Embryonic facial prominence (tissue), 1 donor: ENCODE data around the gene PPP2R1B.
A peak's percentile ranks its signal among the peaks of the same experiment; 100 is the strongest.
"Not testable (repeated sequence)": the region's sequence is repeated elsewhere in the genome, so short reads cannot be mapped to it uniquely, and the experiment has no call there.

Experiments used
- DNase-seq: peaks from one replicate; pipeline ENCODE4 v3.0.0-alpha.2; 2016; ENCODE audit errors: extremely low spot score

Gene PPP2R1B

GRCh38 chr11:111765984-111766833 lies at the start of gene PPP2R1B:
Gene PPP2R1B, minus strand, starts transcription at chr11:111766389. Its CDS starts 28 bp downstream, at chr11:111766361.
- peak; percentile 78 for DNase-seq

DNA sequence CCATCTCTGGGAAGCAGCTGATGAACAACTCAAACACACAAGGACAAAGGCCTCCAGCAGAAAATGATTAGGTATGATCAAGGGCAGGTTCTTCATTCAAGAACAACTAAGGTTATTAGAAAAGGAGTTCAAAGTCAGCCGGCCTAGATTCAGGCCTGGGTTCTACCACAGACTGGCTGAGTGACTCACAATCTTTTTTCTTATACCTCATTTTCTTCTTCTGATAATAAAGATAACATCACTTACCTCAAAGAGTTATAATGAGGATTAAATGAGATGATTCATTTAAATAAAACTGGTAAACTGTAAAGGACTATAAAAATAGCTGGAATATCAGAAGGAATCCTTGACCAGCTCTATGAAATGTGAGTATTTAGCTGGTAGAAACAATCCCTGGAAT lies 49.3 kb upstream of the PPP2R1B start:
- no peak for DNase-seq

DNA sequence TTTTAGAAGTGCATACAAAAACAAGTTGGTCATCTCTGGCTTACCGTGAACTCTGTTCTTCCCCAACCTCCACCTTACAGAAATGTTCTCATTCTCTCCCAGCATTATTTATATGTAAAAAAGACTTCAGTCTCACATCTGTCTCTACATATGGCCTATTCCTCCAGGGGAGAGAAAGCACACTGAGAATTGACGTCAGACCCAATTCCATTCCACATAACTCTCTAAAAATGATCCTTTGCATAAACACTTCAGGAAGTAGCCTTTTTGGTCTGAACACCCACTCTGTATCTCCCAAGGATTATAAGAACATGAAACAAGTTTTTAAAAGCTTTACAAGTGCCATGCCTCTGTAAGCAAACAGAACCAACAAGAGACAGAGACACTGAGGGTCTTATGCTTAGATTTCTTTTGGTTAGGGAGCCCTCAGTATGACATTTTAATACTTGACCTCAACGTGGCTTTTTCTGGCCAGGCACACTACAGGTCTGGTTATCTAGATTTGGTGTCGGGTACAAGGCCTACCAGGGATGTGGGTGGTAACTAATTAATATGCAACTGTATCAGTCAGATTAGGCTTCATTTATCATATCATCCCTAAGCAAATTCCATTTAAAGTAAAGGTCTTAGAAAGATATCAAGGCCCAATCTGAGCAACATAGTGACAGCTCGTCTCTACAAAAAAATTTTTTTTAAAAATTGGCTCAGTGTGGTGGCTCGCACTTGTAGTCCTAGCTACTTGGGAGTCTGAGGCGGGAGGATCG lies 48.5 kb upstream of the PPP2R1B start:
- no peak for DNase-seq

DNA sequence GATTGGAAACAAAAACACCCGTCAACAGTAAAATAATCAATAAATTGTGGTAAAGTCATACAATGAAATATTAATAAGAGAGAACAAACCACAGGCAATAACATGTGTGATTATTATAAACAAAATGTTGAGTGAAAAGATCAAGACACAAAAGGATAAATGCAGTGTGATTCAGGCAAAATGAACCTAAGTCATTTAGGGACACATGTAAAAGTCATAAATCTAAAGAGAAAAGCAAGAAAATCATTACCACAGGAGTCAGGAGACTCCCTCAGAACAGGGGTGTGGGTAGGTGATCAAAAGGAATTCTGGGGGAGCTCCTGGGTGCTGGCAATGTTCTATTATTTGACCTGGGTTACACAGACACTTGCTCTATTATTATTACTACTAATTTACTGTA lies 47.9 kb upstream of the PPP2R1B start:
- DNase-seq, result no peak

GRCh38 chr11:111812211-111812610 lies 46.0 kb upstream of the PPP2R1B start:
- DNase-seq, result no peak

DNA sequence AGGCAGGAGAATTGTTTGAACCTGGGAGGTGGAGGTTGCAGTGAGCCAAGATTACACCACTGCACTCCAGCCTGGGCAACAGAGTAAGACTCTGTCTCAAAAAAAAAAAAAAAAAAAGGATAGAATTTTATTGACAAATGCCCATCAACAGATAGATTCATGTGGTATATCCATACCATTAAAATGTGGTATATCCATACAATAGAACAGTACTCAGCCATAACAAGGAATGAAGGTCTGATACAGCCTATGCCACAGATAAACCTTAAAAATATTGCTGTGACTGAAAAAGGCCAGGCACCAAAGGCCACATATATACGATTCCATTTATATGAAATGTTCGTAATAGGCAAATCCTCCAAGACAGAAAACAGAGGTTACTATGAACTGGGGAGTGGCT lies 45.3 kb upstream of the PPP2R1B start:
- no peak for DNase-seq

DNA sequence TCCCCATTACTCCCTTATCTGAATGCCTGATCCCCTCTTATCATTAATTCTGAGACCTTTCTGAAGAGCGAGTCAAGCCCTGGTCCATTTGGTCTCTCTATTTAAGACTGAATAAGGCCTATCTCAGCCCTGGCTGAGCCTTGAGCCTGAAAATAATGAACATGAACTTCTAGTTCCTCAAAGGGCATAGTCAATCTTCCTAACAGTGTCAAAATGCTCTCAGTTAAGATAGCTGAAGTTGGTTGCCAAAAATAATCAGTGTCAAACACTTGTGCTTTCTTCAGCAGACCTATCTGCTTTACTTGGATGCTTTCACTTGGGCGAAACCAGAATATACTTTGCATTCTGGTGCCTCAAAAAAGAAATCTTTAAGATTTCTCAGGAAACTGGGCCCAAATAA lies 42.6 kb upstream of the PPP2R1B start:
- DNase-seq, result no peak

DNA sequence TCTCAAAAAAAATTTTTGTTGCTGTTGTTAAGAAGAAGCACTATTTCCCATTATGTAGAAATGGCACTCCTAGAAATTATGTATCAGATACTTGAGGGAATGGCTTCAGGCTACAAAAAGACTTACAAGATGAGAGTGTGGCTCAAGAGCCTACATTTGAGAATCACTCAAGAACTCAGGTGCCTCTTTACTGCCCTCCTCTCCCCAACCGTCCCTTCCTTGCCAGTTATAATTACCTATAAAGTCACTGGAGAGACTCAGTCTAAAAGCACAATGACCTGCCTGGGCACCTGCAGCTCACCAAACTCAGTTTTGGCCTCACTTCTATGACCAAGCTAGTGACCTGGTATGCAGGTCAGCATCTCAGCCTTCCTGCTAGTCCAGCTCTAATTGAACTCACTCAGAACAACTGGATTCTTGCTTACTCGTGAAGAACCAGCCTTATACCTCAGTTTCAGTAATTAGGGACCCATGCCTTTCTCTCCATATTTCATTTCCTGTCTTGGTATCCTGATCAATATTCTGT lies 41.9 kb upstream of the PPP2R1B start:
- DNase-seq, result no peak

- DNase-seq, result no peak
Observed at GRCh38 chr11:111807076-111807475, 40.9 kb upstream of the PPP2R1B start.

DNA sequence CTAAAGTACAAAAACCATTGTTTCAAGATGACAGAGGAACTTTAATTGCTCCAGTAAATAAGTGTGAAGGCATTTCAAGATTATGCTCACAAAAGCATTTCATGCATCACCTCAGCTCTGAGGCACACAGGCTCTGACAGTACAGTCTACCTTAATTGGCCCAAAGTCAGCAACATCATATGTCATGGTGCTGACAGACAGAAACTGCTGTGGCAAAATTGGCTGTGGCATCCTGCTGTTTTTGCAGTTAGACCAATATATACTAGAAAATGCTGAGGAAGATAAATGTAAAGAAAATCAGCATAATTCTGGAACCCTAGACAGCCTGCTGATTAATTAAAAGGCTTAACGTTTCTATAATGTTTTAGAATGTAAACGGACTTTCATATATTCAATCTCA lies 34.9 kb upstream of the PPP2R1B start:
- DNase-seq, result no peak

GRCh38 chr11:111798279-111798678 lies 32.1 kb upstream of the PPP2R1B start:
- DNase-seq, result no peak

DNA sequence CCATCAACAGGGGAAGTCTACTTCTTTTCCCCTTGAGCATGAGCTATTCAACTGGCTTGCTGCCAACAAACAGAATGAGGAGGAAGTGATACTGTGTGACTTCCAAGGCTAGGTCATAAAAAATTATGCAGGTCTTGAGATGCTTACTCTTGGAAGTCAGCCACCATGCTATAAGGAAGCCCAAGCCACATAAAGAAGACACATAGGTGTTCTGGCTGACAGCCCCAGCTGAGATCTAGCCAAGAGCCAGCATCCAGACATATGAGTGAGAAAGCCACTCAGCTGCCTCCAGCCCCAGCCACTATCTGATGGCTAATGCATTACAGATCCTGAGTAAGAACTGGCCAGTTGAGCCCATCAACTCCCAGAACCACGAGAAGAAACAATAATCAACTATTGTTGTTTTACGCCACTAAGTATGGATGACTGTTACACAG lies 31.0 kb upstream of the PPP2R1B start:
- no peak for DNase-seq

GRCh38 chr11:111796696-111797095 lies 30.5 kb upstream of the PPP2R1B start:
- DNase-seq, result no peak

- DNase-seq, result no peak
Observed at GRCh38 chr11:111795334-111795985, 29.3 kb upstream of the PPP2R1B start.

DNA sequence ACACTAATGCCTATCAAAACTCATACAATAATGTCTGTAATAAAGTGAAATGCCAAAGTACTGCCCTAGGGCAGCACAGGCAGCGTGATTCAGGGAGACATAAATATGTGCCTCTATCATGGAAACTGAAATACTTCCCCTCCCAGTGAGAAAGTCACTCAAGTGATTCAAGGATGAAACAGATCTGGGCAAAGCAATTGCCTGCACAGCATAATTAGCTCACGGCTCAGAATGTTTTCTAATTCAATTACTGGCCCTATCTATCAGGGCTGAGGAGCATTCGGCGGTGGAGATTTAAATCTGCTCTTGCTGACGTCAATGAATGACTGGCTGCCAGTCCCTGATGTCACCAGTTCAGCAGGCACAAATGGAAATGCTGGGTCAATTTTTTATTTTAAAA lies 27.7 kb upstream of the PPP2R1B start:
- no peak for DNase-seq

DNA sequence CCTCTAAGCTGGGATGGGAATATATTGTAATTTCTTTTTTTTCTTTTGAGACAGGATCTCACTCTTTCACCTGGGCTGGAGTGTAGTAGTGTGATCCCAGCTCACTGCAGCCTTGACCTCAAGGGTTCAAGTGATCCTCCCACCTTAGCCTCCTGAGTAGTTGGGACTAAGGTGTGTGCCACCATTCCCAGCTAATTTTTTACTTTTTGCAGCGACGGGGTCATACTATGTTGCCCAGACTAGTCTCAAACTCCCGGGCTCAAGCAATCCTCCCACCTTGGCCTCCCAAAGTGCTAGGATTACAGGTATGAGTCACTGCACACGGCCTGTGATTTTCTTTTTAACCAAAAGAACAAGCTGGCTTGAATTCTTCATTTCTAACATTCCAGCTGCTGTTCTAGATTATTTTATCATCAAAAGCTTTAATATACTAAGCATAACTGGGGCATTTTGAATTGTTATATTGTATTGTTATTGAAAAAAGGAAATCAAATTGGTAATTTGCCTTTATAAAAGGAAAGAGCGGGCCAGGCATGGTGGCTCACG lies 26.8 kb upstream of the PPP2R1B start:
- DNase-seq, result no peak

DNA sequence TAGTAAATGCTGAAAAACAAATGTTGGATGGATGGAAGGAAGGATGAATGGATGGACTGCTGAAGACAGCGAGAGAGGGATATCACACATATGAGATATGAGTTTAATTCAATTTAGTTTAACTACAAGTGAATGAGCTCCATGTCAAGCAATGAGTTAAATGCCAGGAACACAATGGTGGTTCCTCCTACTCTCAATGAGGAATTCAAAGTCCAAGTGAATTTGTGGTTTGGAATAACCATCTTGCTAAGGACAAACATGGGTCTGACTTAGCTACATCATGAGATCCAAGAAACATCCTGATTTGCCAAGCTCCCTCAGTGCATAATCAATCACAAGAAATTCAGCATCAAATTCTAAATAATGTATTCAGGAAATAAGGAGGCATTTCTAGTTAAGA lies 26.1 kb upstream of the PPP2R1B start:
- no peak for DNase-seq

- DNase-seq, result no peak
Observed at GRCh38 chr11:111788464-111788863, 22.3 kb upstream of the PPP2R1B start.

DNA sequence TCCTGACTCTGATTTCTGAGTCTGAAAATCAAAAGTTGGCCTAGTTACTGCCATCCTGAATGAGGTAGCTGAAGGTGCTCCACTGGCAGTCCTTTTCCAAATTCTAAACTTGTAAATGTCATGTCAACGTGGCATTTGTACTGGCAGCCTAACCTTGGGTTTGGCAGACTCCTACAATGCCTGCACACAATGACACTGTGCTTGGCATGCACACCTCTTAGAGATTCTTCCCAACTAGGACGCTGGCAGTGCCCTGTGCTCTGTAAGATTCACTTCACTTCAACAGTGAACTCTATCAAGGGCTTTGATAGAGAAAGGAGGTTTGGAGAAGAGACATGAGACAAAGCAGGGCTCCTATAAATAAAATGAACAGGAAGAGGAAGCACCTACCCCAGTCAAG lies 21.9 kb upstream of the PPP2R1B start:
- no peak for DNase-seq

DNA sequence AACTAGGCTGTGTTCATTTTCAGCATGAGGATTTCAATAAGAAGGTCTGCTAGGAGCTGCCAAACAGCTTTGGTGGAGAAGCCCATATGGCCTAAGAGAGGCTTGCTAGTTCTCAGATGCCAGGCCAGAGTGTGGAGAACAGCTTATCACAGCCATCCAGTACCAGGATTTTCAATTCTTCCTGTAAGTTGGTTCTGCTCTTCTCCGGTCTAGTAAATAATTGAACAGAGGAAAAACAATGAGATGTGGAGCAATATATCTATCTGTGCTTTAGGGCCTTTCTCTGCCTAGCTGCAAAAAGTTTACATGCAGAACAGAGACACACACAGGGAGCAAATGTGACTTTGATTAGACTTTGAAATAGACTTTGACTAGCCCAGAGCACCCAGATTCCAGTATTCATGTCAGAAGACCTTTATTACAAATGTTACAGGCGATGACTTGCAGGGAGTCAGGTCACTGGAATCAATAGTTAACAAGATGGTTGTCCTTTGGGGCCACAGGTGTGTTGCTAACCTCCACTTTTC lies 19.8 kb upstream of the PPP2R1B start:
- no peak for DNase-seq

- no peak for DNase-seq
Observed at GRCh38 chr11:111785076-111785475, 18.9 kb upstream of the PPP2R1B start.

DNA sequence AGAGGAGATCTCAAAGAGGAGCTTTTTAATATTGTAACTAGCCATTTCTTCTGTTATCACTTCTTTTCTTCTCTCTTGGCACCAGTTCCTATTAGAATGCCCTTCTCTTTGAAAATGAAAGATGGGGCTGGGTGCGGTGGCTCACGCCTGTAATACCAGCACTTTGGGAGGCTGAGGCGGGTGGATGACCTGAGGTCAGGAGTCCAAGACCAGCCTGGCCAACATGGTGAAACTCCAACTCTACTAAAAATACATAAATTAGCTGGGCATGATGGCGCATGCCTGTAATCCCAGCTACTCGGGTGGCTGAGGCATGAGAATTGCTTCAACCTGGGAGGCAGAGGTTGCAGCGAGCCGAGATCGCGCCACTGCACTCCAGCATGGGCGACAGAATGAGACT lies 18.1 kb upstream of the PPP2R1B start:
- not testable (repeated sequence) for DNase-seq
